Measurements from ENCODE around the gene AUTS2. TPM values are rescaled to one million over a fixed set of nuclear protein-coding genes. Genes with fewer than 3 reads are reported as not detected.

Gene AUTS2
- total RNA-seq, 6 donors from 2014 or later = 38.9 to 151 (median 55.8) TPM

GRCh38 chr7:69895446-69895845, 297.2 kb downstream of the AUTS2 start:
- H3K4me3 ChIP-seq = no peak overlapping the region
- ATAC-seq (ENCODE audit: low FRiP score in 2 of 2) (no peak), DNase-seq (no peak)
- H3K9me3 ChIP-seq = no peaks in the 10 kb centered on the region
- TF ChIP-seq POLR2AphosphoS5 (IDR thresholded peaks at IDR 0.05) = no peak
- no peak for TF ChIP-seq POLR2A (IDR thresholded peaks at IDR 0.05)
- no peak for TF ChIP-seq EP300 (IDR thresholded peaks at IDR 0.05)
- TF ChIP-seq, protein P1, sequence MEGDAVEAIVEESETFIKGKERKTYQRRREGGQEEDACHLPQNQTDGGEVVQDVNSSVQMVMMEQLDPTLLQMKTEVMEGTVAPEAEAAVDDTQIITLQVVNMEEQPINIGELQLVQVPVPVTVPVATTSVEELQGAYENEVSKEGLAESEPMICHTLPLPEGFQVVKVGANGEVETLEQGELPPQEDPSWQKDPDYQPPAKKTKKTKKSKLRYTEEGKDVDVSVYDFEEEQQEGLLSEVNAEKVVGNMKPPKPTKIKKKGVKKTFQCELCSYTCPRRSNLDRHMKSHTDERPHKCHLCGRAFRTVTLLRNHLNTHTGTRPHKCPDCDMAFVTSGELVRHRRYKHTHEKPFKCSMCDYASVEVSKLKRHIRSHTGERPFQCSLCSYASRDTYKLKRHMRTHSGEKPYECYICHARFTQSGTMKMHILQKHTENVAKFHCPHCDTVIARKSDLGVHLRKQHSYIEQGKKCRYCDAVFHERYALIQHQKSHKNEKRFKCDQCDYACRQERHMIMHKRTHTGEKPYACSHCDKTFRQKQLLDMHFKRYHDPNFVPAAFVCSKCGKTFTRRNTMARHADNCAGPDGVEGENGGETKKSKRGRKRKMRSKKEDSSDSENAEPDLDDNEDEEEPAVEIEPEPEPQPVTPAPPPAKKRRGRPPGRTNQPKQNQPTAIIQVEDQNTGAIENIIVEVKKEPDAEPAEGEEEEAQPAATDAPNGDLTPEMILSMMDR (IDR thresholded peaks at IDR 0.05) = no peak
- H3K4me1 ChIP-seq = no peaks in the 10 kb centered on the region
- H3K27me3 ChIP-seq = no peaks in the 10 kb centered on the region
- H3K36me3 ChIP-seq = no peaks in the 10 kb centered on the region
- H3K27ac ChIP-seq = no peak overlapping the region
- 77 to 84% methylated on average over 2 of the region's 2 CpGs for WGBS, 2 donors

- WGBS, 2 donors = 78 to 86% methylated on average over 5 of the region's 5 CpGs
Measured at GRCh38 chr7:69896121-69896520, 297.8 kb downstream of the AUTS2 start.

GRCh38 chr7:69898189-69898588, 299.9 kb downstream of the AUTS2 start:
- H3K4me1 ChIP-seq = no peaks in the 10 kb centered on the region
- 76 to 79% methylated on average over 2 of the region's 2 CpGs for WGBS, 2 donors
- no peaks in the 10 kb centered on the region for H3K9me3 ChIP-seq
- ATAC-seq (ENCODE audit: low FRiP score in 2 of 2) (no peak), DNase-seq (no peak)
- H3K27me3 ChIP-seq = no peaks in the 10 kb centered on the region
- no peak overlapping the region for H3K27ac ChIP-seq
- no peaks in the 10 kb centered on the region for H3K36me3 ChIP-seq
- H3K4me3 ChIP-seq = no peak overlapping the region
- no peak for TF ChIP-seq POLR2A (IDR thresholded peaks at IDR 0.05)
- TF ChIP-seq EP300 (IDR thresholded peaks at IDR 0.05) = no peak

More at GRCh38 chr7:69896121-69896520, 297.8 kb downstream of the AUTS2 start:
- H3K36me3 ChIP-seq = no peaks in the 10 kb centered on the region
- no peaks in the 10 kb centered on the region for H3K9me3 ChIP-seq
- no peak for ATAC-seq (ENCODE audit: low FRiP score in 2 of 2)
- no peak for DNase-seq
- TF ChIP-seq POLR2AphosphoS5 (IDR thresholded peaks at IDR 0.05) (no peak), EP300 (IDR thresholded peaks at IDR 0.05) (no peak), POLR2A (IDR thresholded peaks at IDR 0.05) (no peak)
- TF ChIP-seq, protein P1 (IDR thresholded peaks at IDR 0.05) = no peak
- H3K27me3 ChIP-seq = no peaks in the 10 kb centered on the region
- no peak overlapping the region for H3K4me3 ChIP-seq
- no peak overlapping the region for H3K27ac ChIP-seq
- H3K4me1 ChIP-seq = no peaks in the 10 kb centered on the region

- DNase-seq = no peak
- H3K27ac ChIP-seq = no peak overlapping the region
- no peak for TF ChIP-seq POLR2A (IDR thresholded peaks at IDR 0.05)
- no peak for TF ChIP-seq POLR2AphosphoS5 (IDR thresholded peaks at IDR 0.05)
- TF ChIP-seq EP300 (IDR thresholded peaks at IDR 0.05) = no peak
- TF ChIP-seq, protein P1 (IDR thresholded peaks at IDR 0.05) = no peak
Measured at GRCh38 chr7:69903410-69903809, 305.1 kb downstream of the AUTS2 start.

DNA sequence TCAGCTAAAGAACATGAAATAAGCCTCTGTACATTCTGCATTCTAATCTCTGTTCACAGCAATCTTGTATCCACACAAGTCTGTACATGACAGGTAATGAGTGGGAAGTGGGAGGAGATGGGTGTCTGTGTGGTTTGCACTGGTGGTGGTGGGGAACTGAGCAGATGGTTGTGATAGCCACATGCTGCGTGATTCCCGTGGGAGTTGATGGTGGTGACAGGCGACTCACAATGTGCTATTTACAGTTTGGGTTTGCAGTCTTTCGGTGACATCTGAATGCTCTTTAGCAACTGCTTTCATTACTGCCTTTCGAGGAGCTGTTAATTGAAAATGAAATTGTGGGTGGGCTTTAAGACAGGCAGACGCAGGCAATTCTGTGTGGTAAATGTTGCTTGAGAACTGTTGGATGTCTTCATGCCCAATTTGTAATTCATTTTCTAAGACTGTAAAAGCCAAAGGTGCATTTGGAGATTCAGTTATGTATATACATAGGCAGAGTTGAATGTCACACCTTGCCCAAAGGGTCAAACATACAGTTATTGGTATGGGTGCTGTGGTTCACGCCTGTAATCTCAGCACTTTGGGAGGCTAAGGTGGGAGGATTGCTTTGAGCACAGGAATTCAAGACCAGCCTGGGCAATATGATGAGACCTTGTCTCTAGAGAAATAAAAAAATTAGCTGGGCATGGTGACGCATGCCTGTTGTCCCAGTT, 308.2 kb downstream of the AUTS2 start:
- DNase-seq (no peak), ATAC-seq (ENCODE audit: low FRiP score in 2 of 2) (no peak)
- no peak overlapping the region for H3K27ac ChIP-seq
- peaks cover 0 to 3% (median 0%) of the 10 kb centered on the region in 4 donors for H3K9me3 ChIP-seq
- no peaks in the 10 kb centered on the region for H3K4me1 ChIP-seq
- H3K4me3 ChIP-seq = no peak overlapping the region
- H3K27me3 ChIP-seq = no peaks in the 10 kb centered on the region
- TF ChIP-seq POLR2AphosphoS5 (IDR thresholded peaks at IDR 0.05) = no peak
- 82 to 83% methylated on average over 8 of the region's 8 CpGs for WGBS, 2 donors
- no peaks in the 10 kb centered on the region for H3K36me3 ChIP-seq

More at GRCh38 chr7:69903410-69903809, 305.1 kb downstream of the AUTS2 start:
- Histone ChIP-seq H3K36me3 (no peaks in the 10 kb centered on the region), H3K4me1 (no peaks in the 10 kb centered on the region), H3K9me3 (no peaks in the 10 kb centered on the region), H3K27me3 (no peaks in the 10 kb centered on the region), H3K4me3 (no peak overlapping the region)
- ATAC-seq (ENCODE audit: low FRiP score in 2 of 2) = no peak

GRCh38 chr7:69907720-69908119, 309.4 kb downstream of the AUTS2 start:
- Histone ChIP-seq H3K27ac (no peak overlapping the region), H3K9me3 (peaks cover 0 to 6% (median 0%) of the 10 kb centered on the region in 4 donors), H3K36me3 (no peaks in the 10 kb centered on the region), H3K27me3 (no peaks in the 10 kb centered on the region), H3K4me3 (no peak overlapping the region), H3K4me1 (no peaks in the 10 kb centered on the region)
- DNase-seq = no peak
- ATAC-seq (ENCODE audit: low FRiP score in 2 of 2) = no peak
- TF ChIP-seq POLR2A (IDR thresholded peaks at IDR 0.05) (no peak), POLR2AphosphoS5 (IDR thresholded peaks at IDR 0.05) (no peak), EP300 (IDR thresholded peaks at IDR 0.05) (no peak)
- TF ChIP-seq, protein P1 (IDR thresholded peaks at IDR 0.05) = no peak
